ENCODE measurements around the gene BTG2. TPM values are rescaled to one million over a fixed set of nuclear protein-coding genes. Genes with fewer than 3 reads are reported as not detected.

The BTG2 gene
- total RNA-seq, 1 experiment from 2014 or later: 24.2 TPM

- no TSS peak for BruUV-seq (replicated peaks)
- CTCF ChIA-PET: interaction anchor here (1.2 kb wide), 1 partner anchor 53 kb away, joined by 5 read pairs; no protein-coding TSS in a partner anchor
- ATAC-seq: no peak
- POLR2A ChIA-PET: interaction anchor here (1.3 to 1.5 kb wide), 2 partner anchors 12 to 15 kb away, joined by 3 to 7 read pairs; no protein-coding TSS in a partner anchor
- no peaks in the 10 kb centered on the region for H3K9me2 ChIP-seq (ENCODE audit: insufficient read depth)
- H3K9me3 ChIP-seq (ENCODE audit: control insufficient read depth in 1 of 2, insufficient read depth in 1 of 2, low read depth in 1 of 2, low read length in 2 of 2): no peaks in the 10 kb centered on the region
- TF ChIP-seq ZNF274 (IDR thresholded peaks at IDR 0.05; ENCODE audit: low read depth, low read length) (no peak), ATF3 (IDR thresholded peaks at IDR 0.05) (no peak), SRF (IDR thresholded peaks at IDR 0.05; ENCODE audit: low read depth) (no peak), RAD21 (IDR thresholded peaks at IDR 0.05; ENCODE audit: low read depth) (no peak), MAX (IDR thresholded peaks at IDR 0.05) (no peak), ZFX (IDR thresholded peaks at IDR 0.05) (no peak), FOSL1 (IDR thresholded peaks at IDR 0.05; ENCODE audit: low read depth) (no peak), EZH2 (IDR thresholded peaks at IDR 0.05) (no peak), EGR1 (IDR thresholded peaks at IDR 0.05; ENCODE audit: low read depth) (no peak), CBX3 (IDR thresholded peaks at IDR 0.05; ENCODE audit: low read depth) (no peak), POLR2A (IDR thresholded peaks at IDR 0.05; ENCODE audit: borderline replicate concordance, extremely low read depth, insufficient read depth, insufficient read length) (no peak), CEBPB (IDR thresholded peaks at IDR 0.05; ENCODE audit: low read depth) (no peak), JUND (IDR thresholded peaks at IDR 0.05) (no peak), SP1 (IDR thresholded peaks at IDR 0.05; ENCODE audit: low read depth) (no peak), YY1 (IDR thresholded peaks at IDR 0.05; ENCODE audit: extremely low read depth, insufficient replicate concordance, low read depth, low read length) (no peak), REST (IDR thresholded peaks at IDR 0.05; ENCODE audit: low read depth) (no peak), TCF7L2 (IDR thresholded peaks at IDR 0.05; ENCODE audit: borderline replicate concordance, extremely low read depth, insufficient read depth, insufficient read length) (no peak), SIN3A (IDR thresholded peaks at IDR 0.05; ENCODE audit: low read depth) (no peak), ZBTB33 (IDR thresholded peaks at IDR 0.05; ENCODE audit: extremely low read depth, insufficient replicate concordance, low read length) (no peak)
- no peaks in the 10 kb centered on the region for H3K36me3 ChIP-seq (ENCODE audit: control insufficient read depth in 1 of 2, insufficient read depth in 2 of 2, low read length in 2 of 2)
- RAD21 ChIA-PET (ENCODE audit: low non-redundant PET in 1 of 2, low total read pairs in 2 of 2, uncharacterized antibody in 2 of 2, unreplicated experiment in 2 of 2): no interaction called here
- no peak overlapping the region for H3K27ac ChIP-seq (ENCODE audit: low read depth, low read length)
- no peak overlapping the region for H3K4me3 ChIP-seq (replicated peaks in 1 of 2; ENCODE audit: low read depth in 1 of 2, low read length in 2 of 2)
- H3K4me2 ChIP-seq (ENCODE audit: low read length): no peak overlapping the region
- no peak overlapping the region for H2AFZ ChIP-seq (ENCODE audit: low read depth, low read length, poor library complexity, severe bottlenecking)
- no peaks in the 10 kb centered on the region for H3K79me2 ChIP-seq (ENCODE audit: insufficient read depth, low read length)
- DNase-seq (ENCODE audit: low read depth, low spot score): no peak
- H3K9ac ChIP-seq (ENCODE audit: low read length): no peak overlapping the region
- H4K20me1 ChIP-seq (ENCODE audit: insufficient read depth): no peaks in the 10 kb centered on the region
- intact Hi-C loops (cut with micrococcal nuclease): no loop called here
- peaks cover 17% of the 10 kb centered on the region for H3K27me3 ChIP-seq (ENCODE audit: insufficient read depth, low read length)
- peaks cover 1 to 2% of the 10 kb centered on the region in 2 experiments; a peak in 2 of 4 replicates for H3K4me1 ChIP-seq (ENCODE audit: control insufficient read depth in 1 of 2, insufficient read depth in 2 of 2, low read length in 2 of 2)
These were observed 16.1 kb downstream of the BTG2 start for GRCh38 chr1:203321273-203322052.
